GM19193 (cell line): ENCODE measurements around the gene SKOR2.

Source experiments
- POLR2A ChIP-seq: IDR thresholded peaks from 4 replicates; pipeline ENCODE4 v1.6.1; 2011; ENCODE audit not compliant: insufficient read depth, insufficient read length; ENCODE audit errors: extremely low read depth

SKOR2 gene, protein sequence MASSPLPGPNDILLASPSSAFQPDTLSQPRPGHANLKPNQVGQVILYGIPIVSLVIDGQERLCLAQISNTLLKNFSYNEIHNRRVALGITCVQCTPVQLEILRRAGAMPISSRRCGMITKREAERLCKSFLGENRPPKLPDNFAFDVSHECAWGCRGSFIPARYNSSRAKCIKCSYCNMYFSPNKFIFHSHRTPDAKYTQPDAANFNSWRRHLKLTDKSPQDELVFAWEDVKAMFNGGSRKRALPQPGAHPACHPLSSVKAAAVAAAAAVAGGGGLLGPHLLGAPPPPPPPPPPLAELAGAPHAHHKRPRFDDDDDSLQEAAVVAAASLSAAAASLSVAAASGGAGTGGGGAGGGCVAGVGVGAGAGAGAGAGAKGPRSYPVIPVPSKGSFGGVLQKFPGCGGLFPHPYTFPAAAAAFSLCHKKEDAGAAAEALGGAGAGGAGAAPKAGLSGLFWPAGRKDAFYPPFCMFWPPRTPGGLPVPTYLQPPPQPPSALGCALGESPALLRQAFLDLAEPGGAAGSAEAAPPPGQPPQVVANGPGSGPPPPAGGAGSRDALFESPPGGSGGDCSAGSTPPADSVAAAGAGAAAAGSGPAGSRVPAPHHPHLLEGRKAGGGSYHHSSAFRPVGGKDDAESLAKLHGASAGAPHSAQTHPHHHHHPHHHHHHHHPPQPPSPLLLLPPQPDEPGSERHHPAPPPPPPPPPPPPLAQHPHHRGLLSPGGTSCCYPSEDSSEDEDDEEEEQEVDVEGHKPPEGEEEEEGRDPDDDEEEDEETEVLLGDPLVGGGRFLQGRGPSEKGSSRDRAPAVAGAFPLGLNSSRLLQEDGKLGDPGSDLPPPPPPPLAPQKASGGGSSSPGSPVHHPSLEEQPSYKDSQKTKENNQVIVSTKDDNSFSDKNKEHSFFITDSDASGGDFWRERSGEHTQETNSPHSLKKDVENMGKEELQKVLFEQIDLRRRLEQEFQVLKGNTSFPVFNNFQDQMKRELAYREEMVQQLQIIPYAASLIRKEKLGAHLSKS

DNA sequence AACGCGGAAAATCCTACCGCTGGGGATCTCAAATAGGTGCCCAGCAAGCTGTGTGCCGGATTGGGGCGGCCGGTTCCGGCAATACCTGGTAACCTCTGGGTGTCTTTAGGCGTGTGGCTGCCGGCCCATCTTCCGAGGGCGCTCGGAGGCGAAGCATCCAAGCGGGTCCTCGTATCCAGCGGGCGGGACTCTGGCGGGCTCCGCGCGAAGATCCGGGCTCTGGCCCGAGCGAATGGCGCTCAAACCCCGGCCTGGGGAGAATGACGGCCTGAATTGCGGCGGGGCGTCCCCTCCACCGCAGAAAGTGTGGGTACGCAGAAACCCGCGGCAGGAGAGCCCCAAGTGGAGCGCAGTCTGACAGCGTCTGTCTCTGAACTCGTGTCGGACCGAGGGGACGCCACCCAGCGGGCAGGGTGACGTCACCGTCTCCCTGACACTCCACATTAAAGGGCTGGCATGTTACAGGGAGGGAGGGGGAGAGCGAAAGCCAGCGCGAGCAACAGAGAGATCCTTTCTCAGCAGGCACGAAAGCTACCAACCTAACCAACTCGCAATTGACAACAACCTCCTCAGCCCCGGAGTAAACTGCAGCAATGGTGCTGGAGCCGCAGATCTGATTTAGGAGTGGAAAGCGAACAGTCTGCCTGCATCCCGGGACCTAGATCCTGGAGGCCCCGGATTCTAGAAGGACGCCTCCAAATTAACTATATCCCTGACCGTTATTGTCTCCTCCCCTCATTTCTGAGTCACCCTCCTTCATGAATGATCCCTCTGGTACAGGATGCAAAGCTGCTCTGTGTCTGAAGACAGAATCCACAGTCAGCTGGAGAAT is at the start of gene SKOR2:
SKOR2 (minus strand) TSS at position 372 of the 832 bp plus-strand sequence. CDS start 2,477 bp downstream, outside the sequence.
- no peak for TF ChIP-seq POLR2A

DNA sequence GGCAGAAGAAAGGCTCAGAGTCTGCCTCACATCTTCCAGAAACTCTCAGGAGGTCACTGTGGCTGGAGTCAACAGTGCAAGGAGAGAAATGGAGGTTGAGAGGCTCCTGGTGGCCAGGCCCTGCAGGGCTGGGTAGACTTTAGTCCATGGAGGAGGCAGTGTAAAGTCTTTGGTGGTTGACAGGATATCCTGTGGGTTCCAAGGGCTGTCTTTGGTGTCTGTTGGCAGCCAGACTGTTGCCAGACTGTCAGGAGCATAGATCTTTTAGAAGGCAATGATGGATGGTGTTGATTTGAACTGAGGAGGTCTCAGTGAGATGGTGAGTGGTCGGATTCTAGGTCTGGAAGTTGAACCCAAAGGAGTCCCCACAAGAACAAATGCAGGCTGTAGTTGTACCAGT is 45.0 kb upstream of the SKOR2 start:
- no peak for TF ChIP-seq POLR2A

DNA sequence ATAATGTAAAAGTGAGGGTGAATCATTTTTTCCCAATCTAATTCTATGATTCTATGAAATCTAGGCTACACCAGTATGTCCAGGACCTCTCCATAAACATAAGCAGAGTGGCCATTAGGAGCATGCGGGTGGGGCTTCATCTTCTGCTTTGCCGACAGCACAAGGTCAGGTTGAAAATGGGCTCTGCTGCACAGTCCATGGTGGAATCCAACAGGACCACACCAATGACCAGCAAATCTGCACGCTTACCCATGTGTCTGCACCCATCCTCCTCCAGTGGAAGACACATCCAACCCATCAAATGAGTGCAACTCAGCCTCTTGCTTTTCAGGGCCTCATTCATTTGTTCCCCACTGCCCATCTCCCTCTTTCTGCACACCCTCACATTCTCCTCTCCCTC is 43.3 kb upstream of the SKOR2 start:
- no peak for TF ChIP-seq POLR2A

DNA sequence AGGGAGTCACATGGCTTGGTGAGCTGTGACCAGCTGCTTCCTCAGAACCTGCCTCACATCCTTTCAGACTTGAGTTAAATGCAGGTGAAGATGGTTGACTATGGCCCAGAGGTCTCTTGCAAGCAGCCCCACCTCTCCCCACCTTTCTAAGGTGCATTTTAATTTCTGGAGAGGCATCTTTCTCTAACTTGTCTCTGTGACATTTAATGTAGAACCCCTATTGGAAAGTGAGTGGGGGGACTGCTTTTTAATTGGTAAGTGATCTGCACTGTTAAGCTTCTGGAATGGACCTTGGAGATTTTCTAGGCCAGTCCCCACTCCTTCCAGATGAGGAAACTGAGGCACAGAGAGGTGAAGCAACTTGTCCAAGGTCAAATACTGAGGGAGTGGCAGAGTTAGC is 37.3 kb upstream of the SKOR2 start:
- TF ChIP-seq POLR2A: no peak

DNA sequence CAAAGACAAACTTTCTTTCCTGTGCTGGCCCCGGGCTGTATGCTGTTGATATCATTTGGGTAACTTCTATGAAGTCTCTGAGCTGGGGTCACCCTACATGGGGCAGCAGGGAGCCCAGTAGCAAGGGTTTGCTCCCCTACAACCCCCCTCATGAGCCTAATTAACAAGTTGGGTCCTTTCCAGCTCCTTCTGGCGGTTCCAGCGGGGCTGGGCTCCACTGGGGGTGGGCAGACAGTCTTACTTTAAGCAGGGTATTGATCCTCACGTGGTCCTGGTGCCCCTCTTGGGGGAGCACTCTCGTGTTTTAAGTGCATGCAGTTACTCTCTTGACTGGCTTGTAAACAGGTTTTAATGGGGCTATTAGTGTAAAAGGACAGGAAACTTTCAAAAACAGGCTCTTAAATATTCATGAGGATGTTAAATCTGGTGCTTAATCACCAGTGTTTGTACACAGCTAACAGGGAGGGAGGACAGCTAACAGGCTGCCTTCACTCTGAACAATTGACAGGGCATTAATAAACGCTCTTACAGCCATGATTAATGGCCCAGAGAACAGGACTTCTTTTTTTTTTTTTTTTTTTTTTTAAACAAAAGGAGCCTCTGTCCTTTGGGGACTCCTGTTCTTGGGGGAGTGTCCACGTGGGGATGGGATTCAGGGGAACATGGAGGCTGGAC is 36.6 kb upstream of the SKOR2 start:
- no peak for TF ChIP-seq POLR2A

DNA sequence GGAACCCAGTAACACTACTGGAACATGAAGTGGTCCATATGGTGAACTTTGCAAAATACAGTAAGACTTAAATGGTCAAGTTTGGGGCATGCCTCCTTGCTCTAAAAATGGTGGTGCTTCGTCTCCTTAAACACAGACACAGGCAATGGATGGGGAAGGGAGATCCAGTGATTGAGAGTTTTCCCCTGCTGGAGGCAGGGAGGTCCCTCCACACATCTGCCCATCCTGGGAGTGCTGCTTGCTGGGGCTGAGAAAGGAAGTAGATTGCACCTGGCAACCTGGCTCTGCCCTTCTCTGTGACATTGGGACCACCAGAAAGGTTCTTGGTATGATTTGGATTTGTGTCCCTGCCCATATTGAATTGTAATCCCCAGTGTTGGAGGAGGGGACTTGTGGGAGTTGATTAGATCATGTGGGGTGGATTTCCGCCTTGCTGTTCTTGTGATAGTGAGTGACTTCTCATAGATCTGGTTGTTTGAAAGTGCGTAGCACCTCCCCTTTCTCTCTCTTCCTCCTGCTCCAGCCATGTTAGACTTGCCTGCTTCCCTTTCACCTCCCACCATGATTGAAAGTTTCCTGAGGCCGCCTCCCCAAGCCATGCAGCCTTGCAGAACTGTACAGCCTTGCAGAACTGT is 35.4 kb upstream of the SKOR2 start:
- no peak for TF ChIP-seq POLR2A

DNA sequence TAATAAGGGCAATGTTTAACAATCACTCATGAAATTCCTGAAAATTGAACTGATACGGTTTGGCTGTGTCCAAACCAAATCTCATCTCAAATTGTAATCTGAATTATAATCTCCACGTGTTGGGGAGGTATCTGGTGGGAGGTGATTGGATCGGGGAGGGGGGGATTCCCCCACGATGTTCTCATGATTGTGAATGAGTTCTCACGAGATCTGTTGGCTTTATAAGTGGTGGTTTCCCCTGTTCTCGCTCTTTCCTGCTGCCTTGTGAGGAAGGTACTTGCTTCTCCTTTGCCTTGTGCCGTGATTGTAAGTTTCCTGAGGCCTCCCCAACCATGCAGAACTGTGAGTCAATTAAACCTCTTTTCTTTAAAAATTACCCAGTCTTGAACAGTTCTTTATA is 34.0 kb upstream of the SKOR2 start:
- no peak for TF ChIP-seq POLR2A

DNA sequence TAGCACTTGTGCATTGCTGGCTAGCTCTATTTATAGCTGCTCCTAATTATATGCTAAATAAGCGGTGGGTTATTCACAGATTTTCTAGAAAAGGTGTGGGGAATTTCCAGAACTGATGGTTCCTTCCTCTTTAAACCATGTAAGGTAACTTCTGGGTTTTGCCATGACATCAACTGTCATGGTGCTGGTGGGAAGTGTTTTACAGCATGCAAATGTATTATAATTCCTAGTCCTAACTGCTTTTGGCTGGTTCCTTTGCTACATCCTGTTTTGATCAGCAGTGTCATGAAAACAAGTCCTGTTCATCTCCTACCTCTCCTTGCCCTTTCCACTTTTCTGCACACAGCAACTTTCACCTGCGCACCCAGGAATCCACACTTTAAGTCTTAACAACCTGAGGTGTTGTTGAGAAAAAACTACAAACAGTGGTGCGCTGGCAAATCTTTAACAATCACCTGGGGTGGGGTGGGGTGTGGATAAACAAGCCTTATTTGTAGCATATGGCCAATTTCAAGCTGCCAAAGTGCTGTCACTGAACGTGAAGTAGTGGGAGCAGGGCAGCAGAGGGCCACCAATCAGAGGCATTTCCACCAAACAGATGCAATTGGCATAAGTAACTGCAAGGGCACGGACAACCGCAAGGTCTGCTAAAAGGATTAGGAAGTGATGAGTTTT is 33.4 kb upstream of the SKOR2 start:
- TF ChIP-seq POLR2A: no peak

DNA sequence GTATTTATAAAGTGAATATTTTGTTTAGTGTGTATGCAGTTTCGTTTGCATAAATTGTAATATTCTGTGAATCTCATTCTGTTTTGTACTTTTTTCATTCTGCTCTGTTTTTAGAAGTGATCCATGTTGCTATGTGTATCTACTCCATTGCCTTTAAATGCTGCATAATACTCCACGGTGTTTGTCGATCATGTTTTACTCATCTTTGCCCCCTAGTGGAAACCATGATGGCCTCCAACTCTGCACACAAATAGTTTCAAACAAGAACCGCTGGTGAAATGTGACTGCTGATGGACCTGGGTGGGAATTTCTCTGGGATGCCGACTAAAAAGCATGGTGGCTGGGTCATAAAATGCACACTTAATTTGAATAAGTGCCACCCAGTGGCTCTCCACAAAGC is 32.0 kb upstream of the SKOR2 start:
- no peak for TF ChIP-seq POLR2A

DNA sequence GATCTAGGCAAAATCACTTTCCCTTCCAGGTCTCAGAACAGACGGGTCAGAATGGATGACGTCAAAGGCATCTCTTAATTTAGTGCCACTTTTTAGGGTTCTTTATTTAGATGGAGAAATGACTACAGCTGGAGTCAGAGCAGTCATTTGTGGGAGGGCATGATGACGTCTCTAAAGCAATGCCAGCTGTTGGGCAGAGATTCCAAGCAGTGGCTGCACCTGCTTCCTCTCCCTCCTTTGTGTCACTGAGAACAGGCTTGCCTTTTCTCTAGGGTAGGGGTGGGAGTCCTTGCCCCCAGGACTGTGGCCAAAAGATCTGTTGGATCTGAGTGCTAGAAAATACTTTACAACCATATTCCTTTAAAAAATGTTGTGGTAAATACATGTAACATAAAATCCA is 28.7 kb upstream of the SKOR2 start:
- TF ChIP-seq POLR2A: no peak

DNA sequence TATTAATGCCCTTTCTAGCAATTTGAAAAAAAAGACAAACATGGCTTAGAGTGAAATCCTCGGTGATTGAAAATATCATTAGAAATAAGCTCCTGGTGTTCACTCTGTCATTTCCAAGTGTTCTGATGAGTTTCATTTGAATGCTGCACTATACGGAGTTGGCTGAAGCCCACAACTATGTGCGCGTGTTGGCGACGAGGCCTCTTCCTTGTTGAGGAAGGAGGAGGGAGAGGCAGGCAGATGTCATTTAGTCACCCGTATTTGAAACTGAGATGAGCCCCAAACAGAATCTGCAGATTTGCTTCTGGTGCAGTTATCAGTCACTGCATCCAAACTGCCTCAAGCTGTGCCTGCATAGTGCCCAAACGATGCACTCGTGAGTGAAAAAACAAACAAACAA is 23.5 kb upstream of the SKOR2 start:
- TF ChIP-seq POLR2A: no peak

DNA sequence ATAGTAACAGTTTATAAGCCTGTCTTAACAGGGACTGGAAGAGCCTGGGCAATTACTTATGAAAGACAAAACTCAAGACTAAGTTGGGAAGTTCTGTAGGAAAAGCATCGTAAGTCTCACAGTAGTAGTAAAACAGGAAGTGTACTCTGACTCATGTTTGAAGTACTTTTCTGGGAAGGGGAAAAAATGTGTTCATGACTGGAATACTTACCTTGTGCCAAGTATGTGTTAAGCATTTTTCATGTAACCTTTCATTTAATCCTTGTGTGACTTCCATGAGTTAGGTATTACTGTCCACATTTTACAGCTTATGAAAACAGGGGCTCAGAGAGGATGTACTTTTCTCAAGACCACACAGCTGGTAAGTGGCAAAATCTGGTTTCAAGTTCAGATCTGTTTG is 13.7 kb upstream of the SKOR2 start:
- TF ChIP-seq POLR2A: no peak

DNA sequence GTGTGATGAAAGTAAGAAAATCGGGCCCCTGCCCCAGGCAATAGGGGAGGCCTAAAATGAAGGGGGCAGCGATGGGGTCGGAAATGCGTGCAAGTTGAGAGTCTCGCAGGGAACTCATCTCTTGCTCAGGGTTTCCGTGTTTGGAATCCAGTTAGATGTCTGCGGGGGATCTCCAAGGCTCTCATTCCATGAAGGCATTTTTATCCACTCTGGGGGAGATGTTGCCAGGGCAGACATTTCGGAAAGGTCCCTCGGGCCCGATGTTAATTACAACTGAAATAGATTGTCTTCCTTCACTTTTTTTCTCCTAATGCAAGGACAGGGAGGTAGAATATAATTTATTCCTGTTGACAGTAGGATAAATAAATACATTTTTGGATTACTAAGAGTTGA is 12.8 kb upstream of the SKOR2 start:
- no peak for TF ChIP-seq POLR2A
